ENCODE results near the gene TFG.

DNA sequence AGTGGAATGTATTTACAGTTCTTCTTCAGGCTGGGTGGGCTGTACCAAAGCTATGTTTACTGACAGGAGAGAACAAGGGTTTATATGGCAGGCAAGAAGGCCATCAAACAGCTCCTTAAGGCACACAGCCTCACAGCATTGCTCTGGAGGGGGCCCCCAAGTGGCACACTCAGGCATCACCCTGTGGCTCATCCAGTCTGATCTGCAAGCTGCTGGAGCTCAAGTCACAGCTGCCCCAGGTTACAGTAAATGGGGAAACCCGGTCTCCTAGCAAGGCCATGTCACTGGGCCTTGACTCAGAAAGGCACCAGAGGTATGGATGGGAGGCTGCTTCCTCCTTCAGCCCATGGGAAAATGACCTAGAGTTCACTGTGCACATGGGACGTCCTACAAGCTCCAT is 67.5 kb downstream of the TFG start:
- TF ChIP-seq HDGF (IDR thresholded peaks at IDR 0.05) (no peak), LARP7 (IDR thresholded peaks at IDR 0.05) (no peak), NR2C1 (IDR thresholded peaks at IDR 0.05) (no peak), NR2C1 (tag; IDR thresholded peaks at IDR 0.05) (no peak), POLR2AphosphoS5 (IDR thresholded peaks at IDR 0.05; ENCODE audit: control insufficient read depth, insufficient read depth, low read depth, low read length) (no peak), POLR2A (conservative IDR thresholded peaks at IDR 0.05) (no peak), MEIS2 (IDR thresholded peaks at IDR 0.05; ENCODE audit: partially characterized antibody) (no peak), ETS2 (tag; IDR thresholded peaks at IDR 0.05; ENCODE audit: borderline replicate concordance, poor library complexity, severe bottlenecking) (no peak), RBBP5 (IDR thresholded peaks at IDR 0.05; ENCODE audit: borderline replicate concordance, insufficient read depth, low read length, poor library complexity, severe bottlenecking) (no peak), JUND (IDR thresholded peaks at IDR 0.05; ENCODE audit: borderline replicate concordance, low read depth, low read length) (no peak), JUND (tag; IDR thresholded peaks at IDR 0.05; ENCODE audit: borderline replicate concordance, low read depth, low read length) (no peak)
- TF ChIP-seq, protein P1, sequence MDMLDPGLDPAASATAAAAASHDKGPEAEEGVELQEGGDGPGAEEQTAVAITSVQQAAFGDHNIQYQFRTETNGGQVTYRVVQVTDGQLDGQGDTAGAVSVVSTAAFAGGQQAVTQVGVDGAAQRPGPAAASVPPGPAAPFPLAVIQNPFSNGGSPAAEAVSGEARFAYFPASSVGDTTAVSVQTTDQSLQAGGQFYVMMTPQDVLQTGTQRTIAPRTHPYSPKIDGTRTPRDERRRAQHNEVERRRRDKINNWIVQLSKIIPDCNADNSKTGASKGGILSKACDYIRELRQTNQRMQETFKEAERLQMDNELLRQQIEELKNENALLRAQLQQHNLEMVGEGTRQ (CRISPR knock-in tag; IDR thresholded peaks at IDR 0.05): no peak
- TF ChIP-seq, protein P2, sequence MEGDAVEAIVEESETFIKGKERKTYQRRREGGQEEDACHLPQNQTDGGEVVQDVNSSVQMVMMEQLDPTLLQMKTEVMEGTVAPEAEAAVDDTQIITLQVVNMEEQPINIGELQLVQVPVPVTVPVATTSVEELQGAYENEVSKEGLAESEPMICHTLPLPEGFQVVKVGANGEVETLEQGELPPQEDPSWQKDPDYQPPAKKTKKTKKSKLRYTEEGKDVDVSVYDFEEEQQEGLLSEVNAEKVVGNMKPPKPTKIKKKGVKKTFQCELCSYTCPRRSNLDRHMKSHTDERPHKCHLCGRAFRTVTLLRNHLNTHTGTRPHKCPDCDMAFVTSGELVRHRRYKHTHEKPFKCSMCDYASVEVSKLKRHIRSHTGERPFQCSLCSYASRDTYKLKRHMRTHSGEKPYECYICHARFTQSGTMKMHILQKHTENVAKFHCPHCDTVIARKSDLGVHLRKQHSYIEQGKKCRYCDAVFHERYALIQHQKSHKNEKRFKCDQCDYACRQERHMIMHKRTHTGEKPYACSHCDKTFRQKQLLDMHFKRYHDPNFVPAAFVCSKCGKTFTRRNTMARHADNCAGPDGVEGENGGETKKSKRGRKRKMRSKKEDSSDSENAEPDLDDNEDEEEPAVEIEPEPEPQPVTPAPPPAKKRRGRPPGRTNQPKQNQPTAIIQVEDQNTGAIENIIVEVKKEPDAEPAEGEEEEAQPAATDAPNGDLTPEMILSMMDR (IDR thresholded peaks at IDR 0.05 in 2 of 3, conservative IDR thresholded peaks at IDR 0.05 in 1 of 3; ENCODE audit: insufficient read depth in 2 of 3, low read depth in 1 of 3, low read length in 3 of 3): peak; percentile 36 to 43 (median 38); a peak in 4 of 6 replicates
